Suprapubic skin (tissue), 4 donors: ENCODE data around the gene KAT2B.

Experiments used
- CTCF ChIP-seq, 2 donors: fragments of 200-600 bp in 1 of 2; fragments of 450-650 bp in 1 of 2; sonication (generic) in 1 of 2; IDR thresholded peaks; one replicate each; pipeline ENCODE4 v1.5.1; 2016 to 2019; ENCODE audit warnings: antibody characterized with exemption in 2 of 2, mild to moderate bottlenecking in 1 of 2, moderate library complexity in 1 of 2
- EP300 ChIP-seq: sonication (generic); formaldehyde crosslinking; IDR thresholded peaks from one replicate; pipeline ENCODE4 v1.6.1; 2017; ENCODE audit warnings: antibody characterized with exemption
- POLR2AphosphoS5 ChIP-seq, 3 donors: sonication (generic); formaldehyde crosslinking; IDR thresholded peaks; one replicate each; pipeline ENCODE4 v1.6.1; 2017; ENCODE audit warnings: antibody characterized with exemption in 3 of 3

GRCh38 chr3:20073068-20073467 is 32.8 kb downstream of the KAT2B start:
- TF ChIP-seq CTCF (IDR thresholded peaks at IDR 0.05) (no peak), POLR2AphosphoS5 (IDR thresholded peaks at IDR 0.05) (no peak), EP300 (no peak)
